ENCODE results near the gene LAMA1.

LAMA1 gene

GRCh38 chr18:7002107-7002506 lies 115.5 kb downstream of the LAMA1 start:
- Histone ChIP-seq H2BK12ac (ENCODE audit: low read length in 2 of 2) (no peak overlapping the region), H2AFZ (ENCODE audit: low read depth, low read length) (no peak overlapping the region)

GRCh38 chr18:7000484-7001096 lies 117.0 kb downstream of the LAMA1 start:
- Histone ChIP-seq H2AFZ (ENCODE audit: low read depth, low read length) (no peak overlapping the region), H3K9ac (ENCODE audit: low read length) (peak overlapping the region; percentile 57), H3K27me3 (ENCODE audit: control insufficient read depth in 1 of 2, insufficient read depth in 1 of 2, low read length in 2 of 2) (no peaks in the 10 kb centered on the region), H3K9me3 (ENCODE audit: control insufficient read depth, low read length) (no peaks in the 10 kb centered on the region), H3K36me3 (ENCODE audit: control insufficient read depth in 1 of 2, insufficient read depth in 2 of 2, low read depth in 1 of 2, low read length in 2 of 2) (peaks cover 0 to 35% of the 10 kb centered on the region in 2 experiments), H3K27ac (ENCODE audit: low read length, poor library complexity, severe bottlenecking) (no peak overlapping the region), H3K4ac (ENCODE audit: low read depth in 1 of 2, low read length in 2 of 2) (no peak overlapping the region), H2BK12ac (ENCODE audit: low read length in 2 of 2) (no peak overlapping the region), H2BK5ac (ENCODE audit: low read depth, low read length, poor library complexity, severe bottlenecking) (no peak overlapping the region), H3K23ac (ENCODE audit: low read length in 2 of 2) (no peak overlapping the region), H3K18ac (ENCODE audit: low read depth in 1 of 2, low read length in 2 of 2) (no peak overlapping the region), H3K4me3 (ENCODE audit: insufficient read depth in 1 of 2, low read depth in 1 of 2, low read length in 2 of 2) (no peak overlapping the region), H3K4me1 (ENCODE audit: control insufficient read depth, insufficient read depth, low read depth, low read length) (no peaks in the 10 kb centered on the region), H3K4me2 (ENCODE audit: low read length, poor library complexity, severe bottlenecking) (no peak overlapping the region), H3K79me1 (replicated peaks; ENCODE audit: low read length, poor library complexity, severe bottlenecking) (no peaks in the 10 kb centered on the region), H2BK15ac (ENCODE audit: low read depth, poor library complexity, severe bottlenecking) (no peak overlapping the region), H2AK5ac (ENCODE audit: low read length, severe bottlenecking) (no peak overlapping the region), H2BK120ac (ENCODE audit: low read depth, low read length) (no peak overlapping the region), H4K91ac (ENCODE audit: low read length) (no peak overlapping the region), H3K14ac (ENCODE audit: low read length in 2 of 2) (no peak overlapping the region), H4K8ac (ENCODE audit: low read length) (no peak overlapping the region)
- 31% methylated on average over 5 of the region's 9 CpGs for WGBS
- DNase-seq: peak; percentile 20

More at GRCh38 chr18:7002107-7002506, 115.5 kb downstream of the LAMA1 start:
- Histone ChIP-seq H3K27me3 (ENCODE audit: control insufficient read depth in 1 of 2, insufficient read depth in 1 of 2, low read length in 2 of 2) (no peaks in the 10 kb centered on the region), H2BK15ac (ENCODE audit: low read depth, poor library complexity, severe bottlenecking) (no peak overlapping the region), H3K9ac (ENCODE audit: low read length) (no peak overlapping the region), H3K4me2 (ENCODE audit: low read length, poor library complexity, severe bottlenecking) (no peak overlapping the region), H3K9me3 (ENCODE audit: control insufficient read depth, low read length) (no peaks in the 10 kb centered on the region), H3K27ac (ENCODE audit: low read length, poor library complexity, severe bottlenecking) (no peak overlapping the region), H3K23ac (ENCODE audit: low read length in 2 of 2) (no peak overlapping the region), H3K14ac (ENCODE audit: low read length in 2 of 2) (no peak overlapping the region), H4K8ac (ENCODE audit: low read length) (no peak overlapping the region), H2AK5ac (ENCODE audit: low read length, severe bottlenecking) (no peak overlapping the region), H3K4me3 (ENCODE audit: insufficient read depth in 1 of 2, low read depth in 1 of 2, low read length in 2 of 2) (no peak overlapping the region), H3K4ac (ENCODE audit: low read depth in 1 of 2, low read length in 2 of 2) (no peak overlapping the region), H3K79me1 (replicated peaks; ENCODE audit: low read length, poor library complexity, severe bottlenecking) (no peaks in the 10 kb centered on the region), H4K91ac (ENCODE audit: low read length) (no peak overlapping the region), H3K36me3 (ENCODE audit: control insufficient read depth in 1 of 2, insufficient read depth in 2 of 2, low read depth in 1 of 2, low read length in 2 of 2) (peaks cover 0 to 50% of the 10 kb centered on the region in 2 experiments), H3K4me1 (ENCODE audit: control insufficient read depth, insufficient read depth, low read depth, low read length) (no peaks in the 10 kb centered on the region), H2BK5ac (ENCODE audit: low read depth, low read length, poor library complexity, severe bottlenecking) (no peak overlapping the region), H2BK120ac (ENCODE audit: low read depth, low read length) (no peak overlapping the region), H3K18ac (ENCODE audit: low read depth in 1 of 2, low read length in 2 of 2) (no peak overlapping the region)
- DNase-seq: no peak
- 0% methylated on average over 1 of the region's 3 CpGs for WGBS

DNA sequence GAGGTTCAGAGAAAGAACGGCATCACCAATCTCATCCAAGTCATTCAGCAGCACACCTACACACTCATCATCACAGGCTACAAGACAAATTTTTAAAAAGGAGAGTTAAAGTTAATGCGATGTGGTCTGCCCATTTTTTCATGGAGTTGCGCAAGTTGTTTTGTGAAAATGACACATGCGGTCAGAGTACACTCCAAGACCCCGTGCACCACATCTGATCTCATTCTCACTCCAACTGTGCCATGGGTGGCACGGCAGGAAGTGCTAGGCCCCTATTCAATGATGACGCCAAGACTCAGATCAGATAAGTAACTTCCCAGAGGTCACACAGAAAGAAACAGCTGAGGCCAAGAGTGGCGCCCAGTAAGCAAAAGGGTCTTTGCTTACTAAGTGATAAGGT lies 119.8 kb downstream of the LAMA1 start:
- H3K4me3 ChIP-seq (ENCODE audit: insufficient read depth in 1 of 2, low read depth in 1 of 2, low read length in 2 of 2): no peak overlapping the region
- no peak overlapping the region for H2BK5ac ChIP-seq (ENCODE audit: low read depth, low read length, poor library complexity, severe bottlenecking)
- no peak overlapping the region for H2BK15ac ChIP-seq (ENCODE audit: low read depth, poor library complexity, severe bottlenecking)
- H2AK5ac ChIP-seq (ENCODE audit: low read length, severe bottlenecking): no peak overlapping the region
- no peak overlapping the region for H3K27ac ChIP-seq (ENCODE audit: low read length, poor library complexity, severe bottlenecking)
- H3K9me3 ChIP-seq (ENCODE audit: control insufficient read depth, low read length): no peaks in the 10 kb centered on the region
- H4K91ac ChIP-seq (ENCODE audit: low read length): no peak overlapping the region
- no peak overlapping the region for H3K23ac ChIP-seq (ENCODE audit: low read length in 2 of 2)
- H2AFZ ChIP-seq (ENCODE audit: low read depth, low read length): no peak overlapping the region
- H3K4ac ChIP-seq (ENCODE audit: low read depth in 1 of 2, low read length in 2 of 2): no peak overlapping the region
- H3K36me3 ChIP-seq (ENCODE audit: control insufficient read depth in 1 of 2, insufficient read depth in 2 of 2, low read depth in 1 of 2, low read length in 2 of 2): peaks cover 0 to 43% of the 10 kb centered on the region in 2 experiments
- DNase-seq: no peak
- H3K27me3 ChIP-seq (ENCODE audit: control insufficient read depth in 1 of 2, insufficient read depth in 1 of 2, low read length in 2 of 2): no peaks in the 10 kb centered on the region
- 86% methylated on average over 7 of the region's 8 CpGs for WGBS
- no peak overlapping the region for H3K18ac ChIP-seq (ENCODE audit: low read depth in 1 of 2, low read length in 2 of 2)
- no peak overlapping the region for H3K14ac ChIP-seq (ENCODE audit: low read length in 2 of 2)
- H2BK120ac ChIP-seq (ENCODE audit: low read depth, low read length): no peak overlapping the region
- H3K4me1 ChIP-seq (ENCODE audit: control insufficient read depth, insufficient read depth, low read depth, low read length): peaks cover 2% of the 10 kb centered on the region
- no peak overlapping the region for H4K8ac ChIP-seq (ENCODE audit: low read length)
- no peaks in the 10 kb centered on the region for H3K79me1 ChIP-seq (replicated peaks; ENCODE audit: low read length, poor library complexity, severe bottlenecking)
- no peak overlapping the region for H2BK12ac ChIP-seq (ENCODE audit: low read length in 2 of 2)
- H3K4me2 ChIP-seq (ENCODE audit: low read length, poor library complexity, severe bottlenecking): no peak overlapping the region
- no peak overlapping the region for H3K9ac ChIP-seq (ENCODE audit: low read length)

DNA sequence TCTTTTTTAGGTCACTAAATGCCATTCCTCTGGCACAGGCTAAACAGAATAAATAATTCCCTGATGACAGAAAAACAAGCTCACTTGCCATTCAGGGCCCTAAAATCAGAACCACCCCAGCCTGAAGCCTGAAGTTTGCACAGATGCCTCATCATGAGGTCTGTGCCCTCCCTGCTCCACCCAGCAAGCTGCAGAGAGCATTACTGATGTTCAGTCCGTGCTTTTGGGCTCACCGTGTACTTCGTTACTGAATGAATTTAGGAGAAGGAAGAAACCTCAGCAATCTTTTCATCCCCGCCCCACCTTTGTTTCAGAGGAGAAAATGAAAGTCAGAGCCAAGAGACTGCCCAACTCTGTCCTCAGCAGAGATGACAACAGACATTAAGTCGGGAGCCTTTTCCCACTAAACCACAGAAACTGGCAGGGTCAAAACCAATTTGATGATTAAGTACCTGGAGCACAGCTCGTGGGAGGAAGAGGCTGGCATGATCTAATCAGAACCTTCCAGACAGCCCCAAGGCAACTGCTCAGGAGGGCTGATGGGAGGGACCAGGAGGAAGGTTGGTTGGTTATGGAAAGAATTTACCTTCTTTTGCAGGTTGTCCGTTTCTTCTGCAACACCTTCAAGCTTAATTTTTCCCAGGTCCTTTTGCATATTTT lies 122.7 kb downstream of the LAMA1 start:
- Histone ChIP-seq H3K4me3 (ENCODE audit: insufficient read depth in 1 of 2, low read depth in 1 of 2, low read length in 2 of 2) (no peak overlapping the region), H3K27ac (ENCODE audit: low read length, poor library complexity, severe bottlenecking) (no peak overlapping the region), H3K27me3 (ENCODE audit: control insufficient read depth in 1 of 2, insufficient read depth in 1 of 2, low read length in 2 of 2) (no peaks in the 10 kb centered on the region), H3K14ac (ENCODE audit: low read length in 2 of 2) (peak overlapping the region in 1 of 2 experiments; percentile 6), H3K9ac (ENCODE audit: low read length) (no peak overlapping the region), H2BK120ac (ENCODE audit: low read depth, low read length) (no peak overlapping the region), H3K79me1 (replicated peaks; ENCODE audit: low read length, poor library complexity, severe bottlenecking) (no peaks in the 10 kb centered on the region), H2AK5ac (ENCODE audit: low read length, severe bottlenecking) (no peak overlapping the region), H3K36me3 (ENCODE audit: control insufficient read depth in 1 of 2, insufficient read depth in 2 of 2, low read depth in 1 of 2, low read length in 2 of 2) (peaks cover 0 to 56% of the 10 kb centered on the region in 2 experiments), H2BK5ac (ENCODE audit: low read depth, low read length, poor library complexity, severe bottlenecking) (no peak overlapping the region), H3K23ac (ENCODE audit: low read length in 2 of 2) (no peak overlapping the region), H3K4ac (ENCODE audit: low read depth in 1 of 2, low read length in 2 of 2) (no peak overlapping the region), H3K4me1 (ENCODE audit: control insufficient read depth, insufficient read depth, low read depth, low read length) (peaks cover 2% of the 10 kb centered on the region), H2BK15ac (ENCODE audit: low read depth, poor library complexity, severe bottlenecking) (no peak overlapping the region), H2AFZ (ENCODE audit: low read depth, low read length) (peak overlapping the region; percentile 3), H4K8ac (ENCODE audit: low read length) (no peak overlapping the region), H2BK12ac (ENCODE audit: low read length in 2 of 2) (no peak overlapping the region), H3K18ac (ENCODE audit: low read depth in 1 of 2, low read length in 2 of 2) (no peak overlapping the region), H4K91ac (ENCODE audit: low read length) (no peak overlapping the region), H3K4me2 (ENCODE audit: low read length, poor library complexity, severe bottlenecking) (no peak overlapping the region), H3K9me3 (ENCODE audit: control insufficient read depth, low read length) (no peaks in the 10 kb centered on the region)
- 68% methylated on average over 6 of the region's 7 CpGs for WGBS
- no peak for DNase-seq

All from mesenchymal stem cell (in vitro differentiated cells and primary cell).